ENCODE measurements around the gene RPP30. TPM values are rescaled to one million over a fixed set of nuclear protein-coding genes. Genes with fewer than 3 reads are reported as not detected.

Gene RPP30
- total and polyA plus RNA-seq, 2 experiments from 2014 or later, result 89.7 to 142 TPM

- Mint-ChIP-seq H3K9me3 (peaks cover 3% of the 10 kb centered on the region; the same call in 2 of the 3 replicates), H3K36me3 (ENCODE audit: low read depth) (peaks cover 27% of the 10 kb centered on the region), H3K27me3 (ENCODE audit: insufficient read depth, low read depth, poor library complexity) (peaks cover 5% of the 10 kb centered on the region), H3K4me1 (peaks cover 13% of the 10 kb centered on the region), H3K4me3 (no peak overlapping the region), H3K27ac (no peak overlapping the region)
- H3K36me3 ChIP-seq (ENCODE audit: insufficient read depth), result peaks cover 5% of the 10 kb centered on the region; the same call in 1 of the 2 replicates
- H3K9me2 ChIP-seq (ENCODE audit: insufficient read depth), result no peaks in the 10 kb centered on the region
- no peak overlapping the region for H3K4me2 ChIP-seq
- H4K20me1 ChIP-seq (replicated peaks; ENCODE audit: insufficient read depth), result peaks cover 4% of the 10 kb centered on the region; the same call in 1 of the 2 replicates
- H2AFZ ChIP-seq, result no peak overlapping the region
- ATAC-seq (no peak), DNase-seq (ENCODE audit: low spot score) (no peak)
- TF ChIP-seq NANOG (IDR thresholded peaks at IDR 0.05; ENCODE audit: borderline replicate concordance) (no peak), CREB1 (CRISPR knock-in tag; IDR thresholded peaks at IDR 0.05; ENCODE audit: low read depth) (no peak), ZNF331 (CRISPR knock-in tag; IDR thresholded peaks at IDR 0.05; ENCODE audit: low read depth) (no peak), STAT1 (IDR thresholded peaks at IDR 0.05; ENCODE audit: unreplicated experiment) (no peak), ZNF462 (CRISPR knock-in tag; IDR thresholded peaks at IDR 0.05) (no peak), REST (IDR thresholded peaks at IDR 0.05; ENCODE audit: unreplicated experiment) (no peak), JUNB (IDR thresholded peaks at IDR 0.05; ENCODE audit: unreplicated experiment) (no peak)
- H3K4me1 ChIP-seq (ENCODE audit: insufficient read depth), result peaks cover 16% of the 10 kb centered on the region
- no peaks in the 10 kb centered on the region for H3F3A ChIP-seq (replicated peaks; ENCODE audit: low read depth)
- H3K27ac ChIP-seq (ENCODE audit: low read depth), result no peak overlapping the region
- H3K4me3 ChIP-seq, result no peak overlapping the region
- no peaks in the 10 kb centered on the region for H3K27me3 ChIP-seq (ENCODE audit: insufficient read depth)
- H3K79me2 ChIP-seq (replicated peaks; ENCODE audit: insufficient read depth), result peaks cover 99% of the 10 kb centered on the region
Observed at GRCh38 chr10:90842725-90843124, 29.0 kb upstream of the RPP30 start.

Measured in GM23338 (cell line).